ENCODE results near the gene KRTAP10-10.
"Not testable (repeated sequence)": the region's sequence is repeated elsewhere in the genome, so short reads cannot be mapped to it uniquely, and the experiment has no call there.

Gene KRTAP10-10

GRCh38 chr21:44627181-44627822 is 9.9 kb upstream of the KRTAP10-10 start:
- DNase-seq = not testable (repeated sequence)

DNA sequence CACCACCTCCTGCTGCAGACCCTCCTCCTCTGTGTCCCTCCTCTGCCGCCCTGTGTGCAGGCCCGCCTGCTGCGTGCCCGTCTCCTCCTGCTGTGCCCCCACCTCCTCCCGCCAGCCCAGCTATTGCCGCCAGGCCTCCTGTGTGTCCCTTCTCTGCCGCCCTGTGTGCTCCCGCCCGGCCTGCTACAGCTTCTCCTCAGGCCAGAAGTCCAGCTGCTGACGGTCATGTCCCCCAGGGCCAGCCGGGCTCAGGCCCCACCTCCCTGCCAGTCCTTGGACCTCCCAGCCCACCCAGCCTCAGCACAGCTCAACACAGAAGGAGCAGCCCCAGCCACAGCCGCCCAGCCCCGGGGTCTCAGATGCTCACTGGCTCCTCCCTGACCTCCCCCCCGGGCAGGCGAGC is 9.3 kb upstream of the KRTAP10-10 start:
- not testable (repeated sequence) for DNase-seq

DNA sequence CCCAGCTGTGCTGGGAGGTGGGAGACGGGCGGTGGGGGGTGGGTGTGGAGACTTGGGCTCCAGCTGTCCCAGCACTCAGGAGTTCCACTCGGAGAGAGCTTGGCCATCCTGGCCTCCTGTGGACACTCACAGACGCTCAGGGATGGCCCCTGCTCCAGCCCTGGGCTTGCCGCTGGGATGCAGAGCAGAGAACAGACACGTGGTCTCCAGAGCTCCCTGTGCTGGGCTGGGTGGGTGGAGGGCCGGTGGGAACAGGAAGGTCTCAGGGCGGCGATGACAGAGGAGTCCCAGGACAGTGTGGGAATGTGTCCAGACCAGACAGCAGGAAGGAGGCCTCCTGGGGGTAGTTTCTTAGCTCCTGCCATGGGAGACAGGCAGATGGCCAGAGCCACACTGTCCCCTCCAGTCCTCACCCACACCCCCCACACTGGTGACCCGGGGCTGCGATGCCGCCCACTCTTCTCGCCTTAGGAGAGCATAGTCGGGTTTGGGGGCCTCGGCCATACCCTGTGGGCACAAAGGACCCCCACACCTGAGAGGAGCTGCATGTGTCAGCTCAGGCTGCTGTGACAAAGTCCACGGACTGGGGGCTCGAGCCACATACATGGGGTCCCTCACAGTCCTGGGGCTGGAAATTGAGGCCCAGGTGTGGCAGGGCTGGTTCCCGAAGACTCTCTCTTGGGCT is 8.3 kb upstream of the KRTAP10-10 start:
- DNase-seq = no peak

GRCh38 chr21:44630440-44630839 is 6.7 kb upstream of the KRTAP10-10 start:
- no peak for DNase-seq

DNA sequence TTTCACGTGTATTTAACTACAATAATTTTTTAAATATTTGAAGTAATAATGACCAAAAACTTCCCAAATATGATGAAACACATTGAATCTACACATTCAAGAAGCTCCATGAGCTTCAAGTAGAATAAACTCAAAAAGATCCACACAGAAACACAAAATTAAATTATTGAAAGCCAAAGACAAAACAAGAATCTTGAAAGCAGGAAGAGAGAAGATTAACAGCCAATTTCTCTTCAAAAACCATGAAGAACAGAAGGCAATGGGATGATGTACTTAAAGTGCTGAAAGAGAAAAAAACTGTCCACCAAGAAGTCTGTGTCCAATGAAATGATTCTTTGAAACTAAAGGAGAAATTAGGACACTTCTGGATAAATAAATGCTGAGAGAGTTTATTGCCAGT is 5.1 kb upstream of the KRTAP10-10 start:
- DNase-seq = no peak

- no peak for DNase-seq
These were observed 743 bp upstream of the KRTAP10-10 start for GRCh38 chr21:44636209-44637017.

DNA sequence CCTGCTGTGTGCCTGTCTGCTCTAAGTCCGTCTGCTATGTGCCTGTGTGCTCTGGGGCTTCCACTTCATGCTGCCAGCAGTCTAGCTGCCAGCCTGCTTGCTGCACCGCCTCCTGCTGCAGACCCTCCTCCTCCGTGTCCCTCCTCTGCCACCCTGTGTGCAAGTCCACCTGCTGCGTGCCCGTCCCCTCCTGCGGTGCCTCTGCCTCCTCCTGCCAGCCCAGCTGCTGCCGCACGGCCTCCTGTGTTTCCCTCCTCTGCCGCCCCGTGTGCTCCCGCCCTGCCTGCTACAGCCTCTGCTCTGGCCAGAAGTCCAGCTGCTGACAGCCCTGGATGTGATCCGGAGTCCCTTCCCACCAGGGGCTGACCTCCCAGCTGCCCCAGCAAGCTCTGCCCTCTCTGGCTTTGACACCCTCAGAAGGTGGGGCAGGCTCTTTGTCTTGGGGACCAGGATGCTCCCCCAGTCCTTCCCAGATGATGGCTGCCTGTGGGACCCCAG is 744 bp downstream of the KRTAP10-10 start:
- DNase-seq = not testable (repeated sequence)

- DNase-seq = not testable (repeated sequence)
These were observed 1.6 kb downstream of the KRTAP10-10 start for GRCh38 chr21:44638506-44639330.

- DNase-seq = no peak
These were observed 2.1 kb downstream of the KRTAP10-10 start for GRCh38 chr21:44639331-44639655.

- DNase-seq = no peak
These were observed 3.6 kb downstream of the KRTAP10-10 start for GRCh38 chr21:44640761-44641160.

GRCh38 chr21:44643741-44644310 is 6.7 kb downstream of the KRTAP10-10 start:
- no peak for DNase-seq

GRCh38 chr21:44644878-44645277 is 7.7 kb downstream of the KRTAP10-10 start:
- no peak for DNase-seq

- DNase-seq = not testable (repeated sequence)
These were observed 9.4 kb downstream of the KRTAP10-10 start, which contains the start of gene KRTAP10-11 for GRCh38 chr21:44646366-44647221. Gene KRTAP10-11, plus strand, starts transcription at chr21:44646414. Its CDS starts 45 bp downstream, at chr21:44646459.

- DNase-seq = no peak
These were observed 10.0 kb downstream of the KRTAP10-10 start for GRCh38 chr21:44647222-44647552.

GRCh38 chr21:44648557-44649311 is 11.6 kb downstream of the KRTAP10-10 start:
- DNase-seq = no peak

DNA sequence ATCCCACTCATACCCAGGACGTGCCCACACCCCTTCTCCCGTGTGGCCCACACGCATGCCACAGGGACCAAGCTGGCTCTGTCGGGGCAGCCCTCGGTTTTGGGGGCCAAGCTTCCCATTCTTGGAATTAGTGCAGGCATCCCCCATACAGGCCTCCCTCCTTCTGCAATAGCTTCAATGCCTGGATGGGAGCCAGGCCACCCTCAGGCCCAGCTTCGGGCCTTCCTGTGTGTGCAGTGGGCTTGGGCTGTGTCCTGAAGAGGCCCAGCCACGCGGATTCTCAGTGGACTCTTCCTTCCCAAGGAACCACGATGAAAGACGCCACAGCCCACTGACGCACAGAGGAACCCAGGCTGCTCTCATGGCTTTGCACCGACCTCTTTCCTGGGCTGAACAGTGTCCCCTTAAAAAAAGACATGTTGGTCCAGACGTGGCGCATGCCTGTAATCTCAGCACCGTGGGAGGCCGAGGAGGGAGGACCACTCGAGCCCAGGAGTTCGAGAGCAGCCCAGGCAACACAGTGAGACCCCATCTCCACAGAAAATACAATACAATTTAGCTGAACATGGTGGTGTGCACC is 12.5 kb downstream of the KRTAP10-10 start:
- DNase-seq = no peak

DNA sequence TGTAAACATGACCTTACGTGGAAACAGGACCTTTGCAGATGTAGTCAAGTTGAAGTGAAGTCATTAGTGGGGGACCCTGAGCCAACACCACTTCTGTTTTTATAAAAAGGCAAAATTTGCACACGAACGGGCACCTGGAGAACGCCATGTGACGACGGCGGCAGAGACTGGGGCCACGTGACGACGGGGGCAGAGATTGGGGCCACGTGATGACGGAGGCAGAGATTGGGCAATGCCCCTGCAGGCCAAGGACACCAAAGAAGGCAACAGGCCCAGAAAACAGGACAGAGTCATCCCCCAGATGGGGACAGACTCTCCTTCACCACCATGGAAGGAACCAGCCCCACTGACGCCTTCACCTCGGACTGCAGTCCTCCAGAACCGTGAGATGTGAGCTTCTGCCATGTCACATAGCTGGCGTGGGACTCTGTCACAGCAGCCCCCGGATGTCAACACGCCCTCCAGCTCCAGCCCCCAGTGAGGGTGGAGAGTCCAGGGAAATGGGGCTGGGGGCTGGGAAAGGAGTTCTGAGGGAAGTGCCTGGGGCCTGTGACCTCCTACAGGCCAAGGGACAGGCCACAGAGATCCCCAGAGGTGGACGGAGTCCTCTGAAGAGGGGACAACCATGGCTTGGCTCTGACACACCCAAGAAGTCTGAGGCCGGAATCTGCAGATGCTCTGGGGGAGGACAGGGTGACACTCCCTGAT is 13.3 kb downstream of the KRTAP10-10 start:
- DNase-seq = no peak

DNA sequence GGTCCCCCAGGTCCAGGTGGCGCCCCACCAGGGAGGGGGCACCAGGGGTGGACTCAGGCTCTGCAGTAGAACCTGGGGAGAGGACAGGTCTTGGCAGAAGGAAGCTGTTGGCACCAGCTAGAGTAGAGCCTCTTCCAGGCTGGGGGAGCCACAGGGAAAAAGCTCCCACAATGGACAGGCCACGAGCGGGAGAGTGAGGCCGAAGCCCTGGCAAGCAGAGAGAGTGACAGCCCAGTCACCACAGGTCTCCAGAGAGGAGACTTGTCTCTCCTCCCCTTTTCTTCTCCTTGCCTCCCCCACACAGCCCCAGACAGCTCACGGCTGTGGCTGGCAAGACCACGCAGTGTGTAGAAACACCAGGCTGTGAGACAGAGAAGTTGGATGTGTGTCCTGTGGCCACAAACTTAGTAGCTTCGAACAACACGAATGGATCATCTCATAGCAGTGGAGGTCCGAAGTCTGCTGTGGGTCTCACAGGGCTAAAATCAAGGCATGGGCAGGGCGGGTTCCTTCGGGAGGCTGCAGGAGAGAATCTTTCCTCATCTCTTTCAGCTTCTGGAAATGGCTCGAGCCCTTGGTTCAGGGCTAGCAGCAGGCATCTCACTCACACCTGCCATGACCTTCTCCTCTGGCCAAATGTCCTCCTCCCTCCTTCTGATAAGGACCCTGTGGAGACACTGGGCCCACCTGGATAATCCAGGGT is 14.0 kb downstream of the KRTAP10-10 start:
- no peak for DNase-seq

GRCh38 chr21:44653123-44653522 is 16.0 kb downstream of the KRTAP10-10 start:
- no peak for DNase-seq

Measured in hematopoietic multipotent progenitor cell treated with erythropoietin and hydrocortisone succinate and interleukin-3 and kit ligand, for 4 days (in vitro differentiated cells).